GM18508 (cell line): Measurements from ENCODE around the gene NKIRAS1.
"Not testable (repeated sequence)": the region's sequence is repeated elsewhere in the genome, so short reads cannot be mapped to it uniquely, and the experiment has no call there.

Experiments used
- ATAC-seq: cut with Tn5 transposase; IDR thresholded peaks from one replicate; pipeline ENCODE4 v1.9.1; 2021; ENCODE audit warnings: moderate number of reproducible peaks; ENCODE audit not compliant: insufficient read depth, unreplicated experiment

NKIRAS1 gene

DNA sequence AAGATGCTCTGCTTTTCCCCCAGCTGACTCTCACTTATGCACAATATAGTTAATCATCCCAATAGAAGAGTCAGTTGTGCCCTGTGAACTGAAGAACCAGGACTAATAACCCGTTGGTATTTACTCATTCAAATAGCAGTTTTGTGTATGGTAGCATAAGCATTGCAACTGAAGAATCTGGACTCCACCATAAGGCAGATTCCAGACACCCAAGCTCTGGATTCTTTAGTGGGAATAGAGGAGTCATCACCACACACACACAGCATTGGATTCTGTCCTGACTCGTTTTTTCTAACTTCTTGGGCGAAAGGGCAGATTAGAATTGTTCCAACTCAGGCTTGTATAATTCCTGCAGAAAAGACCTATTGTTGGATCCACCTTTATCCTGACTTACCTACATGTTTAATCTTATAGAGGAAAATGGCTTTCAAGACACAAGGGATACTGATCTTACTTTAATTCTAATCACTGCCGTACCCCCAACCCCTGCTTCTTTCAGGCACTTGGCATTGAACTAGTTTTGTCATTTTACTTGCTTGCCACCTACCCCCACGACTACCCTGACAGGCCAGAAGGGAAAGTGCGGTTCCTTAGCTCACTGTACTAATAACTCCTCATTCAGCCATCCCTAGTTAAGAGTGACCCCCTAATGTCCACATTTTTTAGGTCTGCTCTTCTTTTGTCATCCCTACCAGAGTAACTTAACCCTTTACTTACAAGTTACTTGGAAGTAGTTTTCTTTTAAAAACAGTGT, 42.3 kb downstream of the NKIRAS1 start:
- ATAC-seq = no peak

DNA sequence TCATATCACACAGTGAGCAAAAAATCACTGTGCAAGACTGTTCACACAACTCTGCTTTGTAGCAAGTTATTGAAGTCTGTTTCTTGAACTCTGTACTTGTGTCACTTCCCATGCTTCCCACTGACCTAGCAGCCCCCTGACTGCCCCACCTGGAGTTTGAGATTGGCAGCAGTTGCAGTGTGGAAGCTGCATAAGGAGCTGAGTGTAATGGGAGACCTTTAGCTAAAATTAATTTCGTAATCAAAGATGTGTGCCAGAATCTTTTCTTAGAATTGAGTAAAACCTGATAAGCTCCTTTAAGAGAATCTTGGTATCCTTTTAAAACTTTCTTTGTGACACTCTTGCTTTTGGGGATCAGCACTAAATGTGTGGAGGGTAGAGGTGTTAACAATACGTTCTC, 42.8 kb downstream of the NKIRAS1 start:
- ATAC-seq = no peak

DNA sequence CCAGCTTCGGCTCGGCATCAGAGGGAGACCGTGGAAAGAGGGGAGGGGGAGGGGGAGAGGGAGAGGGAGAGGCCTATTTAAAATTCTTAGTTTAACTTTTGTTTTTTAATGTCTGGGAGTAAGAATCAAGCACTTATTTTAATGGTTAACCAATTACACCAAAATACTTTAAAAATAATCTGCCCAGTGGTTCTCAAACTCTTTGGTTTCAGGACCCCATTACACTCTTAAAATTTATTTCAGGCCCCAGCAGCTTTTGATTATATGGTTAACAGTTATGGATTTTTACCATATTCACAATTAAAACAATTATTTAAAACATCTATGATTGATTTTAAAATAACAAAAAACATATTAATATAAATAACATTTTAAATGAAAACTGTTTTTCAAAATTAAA, 44.5 kb downstream of the NKIRAS1 start:
- no peak for ATAC-seq

DNA sequence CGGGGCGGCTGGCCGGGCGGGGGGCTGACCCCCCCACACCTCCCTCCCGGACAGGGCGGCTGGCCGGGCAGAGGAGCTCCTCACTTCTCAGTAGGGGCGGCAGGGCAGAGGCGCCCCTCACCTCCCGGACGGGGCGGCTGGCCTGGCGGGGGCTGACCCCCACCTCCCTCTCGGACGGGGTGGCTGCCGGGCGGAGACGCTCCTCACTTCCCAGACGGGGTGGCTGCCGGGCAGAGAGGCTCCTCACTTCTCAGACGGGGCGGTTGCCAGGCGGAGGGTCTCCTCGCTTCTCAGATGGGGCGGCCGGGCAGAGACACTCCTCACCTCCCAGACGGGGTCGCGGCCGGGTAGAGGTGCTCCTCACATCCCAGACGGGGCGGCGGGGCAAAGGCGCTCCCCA, 45.4 kb downstream of the NKIRAS1 start:
- ATAC-seq = not testable (repeated sequence)

DNA sequence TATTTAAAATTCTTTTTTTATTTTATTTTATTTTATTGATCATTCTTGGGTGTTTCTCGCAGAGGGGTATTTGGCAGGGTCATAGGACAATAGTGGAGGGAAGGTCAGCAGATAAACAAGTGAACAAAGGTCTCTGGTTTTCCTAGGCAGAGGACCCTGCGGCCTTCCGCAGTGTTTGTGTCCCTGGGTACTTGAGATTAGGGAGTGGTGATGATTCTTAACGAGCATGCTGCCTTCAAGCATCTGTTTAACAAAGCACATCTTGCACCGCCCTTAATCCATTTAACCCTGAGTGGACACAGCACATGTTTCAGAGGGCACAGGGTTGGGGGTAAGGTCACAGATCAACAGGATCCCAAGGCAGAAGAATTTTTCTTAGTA, 46.1 kb downstream of the NKIRAS1 start:
- not testable (repeated sequence) for ATAC-seq

DNA sequence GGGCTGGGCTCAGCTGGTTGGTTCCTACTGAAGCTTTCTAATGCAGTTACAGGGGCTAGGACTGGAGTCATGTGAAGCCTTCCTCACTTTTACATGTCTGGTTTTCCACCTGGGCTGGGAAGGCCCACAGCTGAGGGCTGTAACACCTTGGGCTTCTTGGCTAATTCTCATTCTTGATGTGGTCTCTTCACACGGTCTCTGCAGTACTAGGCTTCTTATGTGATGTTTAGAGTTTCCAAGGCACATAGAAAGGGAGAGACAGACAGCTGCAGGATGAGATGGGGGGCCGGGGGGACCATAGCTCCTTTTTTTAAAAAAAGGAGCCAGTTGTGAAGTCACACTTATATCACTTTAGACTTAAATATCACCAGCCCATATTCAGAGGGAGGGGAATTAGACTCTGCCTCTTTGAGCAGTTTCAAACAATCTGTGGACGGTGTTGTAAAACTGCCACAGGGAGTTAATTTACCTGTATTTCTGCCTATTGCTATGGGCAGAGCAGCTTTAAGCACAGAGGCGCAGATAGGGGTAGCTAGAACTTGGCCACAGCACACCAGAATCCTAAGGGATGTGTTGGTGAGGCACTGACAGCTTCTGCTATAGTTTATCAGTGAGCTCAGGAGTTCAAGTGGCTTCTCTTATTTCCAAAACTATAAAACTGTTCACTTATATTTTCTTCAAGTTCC, 46.7 kb downstream of the NKIRAS1 start:
- no peak for ATAC-seq

DNA sequence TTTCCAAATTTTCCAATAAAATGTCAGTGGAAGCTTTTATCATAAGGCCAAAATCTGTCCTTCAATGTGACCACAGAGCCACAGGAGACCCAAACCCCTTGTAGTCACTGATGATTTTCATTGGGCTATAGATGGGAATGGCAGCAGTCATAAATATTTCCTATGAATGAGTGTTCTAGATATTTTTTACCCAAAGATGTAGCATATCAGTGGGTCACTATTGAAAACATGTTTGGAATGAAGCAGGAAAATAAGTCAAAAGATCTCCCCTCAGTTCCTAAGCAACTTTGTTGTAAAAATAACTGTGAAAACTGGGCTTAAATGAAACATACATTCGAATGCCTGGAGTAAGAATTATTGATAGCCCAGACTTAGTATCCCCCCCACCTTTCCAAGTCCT, 49.0 kb downstream of the NKIRAS1 start:
- ATAC-seq = no peak

DNA sequence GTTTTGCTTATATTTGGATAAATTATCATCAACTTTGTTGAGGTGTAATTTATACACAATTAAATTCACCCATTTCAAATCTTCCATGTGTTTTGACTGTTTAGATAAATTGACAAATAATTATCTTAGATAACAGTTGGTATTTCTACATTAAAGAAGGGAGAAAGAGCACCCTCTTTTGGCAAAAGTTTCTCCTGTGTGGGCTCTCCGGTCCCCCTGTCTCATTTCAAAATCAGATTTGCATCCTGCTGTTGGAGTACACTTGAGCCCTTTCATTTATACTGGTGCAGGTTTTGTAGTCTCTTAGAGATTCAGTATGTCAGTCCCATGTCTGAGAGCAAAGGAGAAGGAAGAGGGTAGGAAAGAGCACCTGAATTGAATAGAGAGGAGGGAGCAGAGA, 49.4 kb downstream of the NKIRAS1 start:
- ATAC-seq = no peak

DNA sequence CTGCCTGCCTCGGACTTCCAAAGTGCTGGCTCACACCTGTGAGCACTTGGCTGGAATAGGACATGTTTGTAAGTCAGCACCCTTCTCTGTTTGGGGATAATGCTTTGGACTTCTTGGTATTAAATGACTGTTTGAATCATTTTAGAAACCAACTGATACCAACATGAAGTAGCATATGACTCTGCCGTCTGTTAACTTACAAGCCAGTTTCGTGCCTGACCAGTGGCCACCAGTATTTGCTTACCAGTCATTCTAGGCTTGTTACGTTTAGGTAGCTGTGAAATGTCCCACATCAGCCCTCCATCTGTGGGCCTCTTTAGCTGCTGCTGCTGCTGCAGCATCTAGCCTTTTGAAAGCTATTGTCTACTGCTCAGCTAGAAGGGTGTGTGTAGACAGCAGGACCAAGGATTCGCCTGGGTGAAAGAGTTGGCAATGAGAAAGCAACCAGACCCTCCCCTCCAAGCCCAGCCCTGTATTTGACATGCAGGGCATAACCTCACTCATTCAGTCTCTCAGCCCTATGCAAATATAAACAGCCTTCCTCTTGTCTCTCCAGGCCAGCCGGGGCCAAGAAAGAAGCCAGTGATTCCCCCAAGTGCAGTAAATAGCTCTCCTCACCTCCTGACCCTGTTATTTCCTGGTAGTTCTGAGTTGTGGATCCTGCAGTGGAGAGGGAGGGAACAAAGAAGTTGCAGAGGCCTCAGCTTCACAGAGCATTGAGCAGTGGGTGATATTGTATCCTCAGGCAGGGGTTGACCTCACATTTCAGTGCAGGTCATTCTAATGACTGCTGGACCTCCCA, 51.0 kb downstream of the NKIRAS1 start:
- peak; percentile 74 for ATAC-seq

DNA sequence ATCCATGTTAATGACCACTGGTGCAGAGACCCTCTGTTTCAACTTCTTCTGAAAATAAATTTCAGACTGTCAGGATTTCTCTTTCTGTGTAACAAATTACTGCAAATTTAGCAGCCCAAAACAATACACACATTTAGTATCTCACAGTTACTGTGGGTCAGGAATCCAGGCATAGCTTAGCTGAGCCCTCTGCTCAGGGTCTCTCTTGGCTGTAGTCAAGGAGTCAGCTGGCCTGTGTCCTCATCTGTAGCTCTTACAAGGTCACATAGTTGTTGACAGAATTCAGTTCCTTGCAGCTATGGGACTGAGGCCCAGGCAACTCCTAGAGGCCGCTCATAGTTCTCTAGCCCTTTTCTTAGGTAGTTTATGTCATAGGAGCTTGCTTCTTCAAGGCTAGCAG, 51.9 kb downstream of the NKIRAS1 start:
- ATAC-seq = no peak

DNA sequence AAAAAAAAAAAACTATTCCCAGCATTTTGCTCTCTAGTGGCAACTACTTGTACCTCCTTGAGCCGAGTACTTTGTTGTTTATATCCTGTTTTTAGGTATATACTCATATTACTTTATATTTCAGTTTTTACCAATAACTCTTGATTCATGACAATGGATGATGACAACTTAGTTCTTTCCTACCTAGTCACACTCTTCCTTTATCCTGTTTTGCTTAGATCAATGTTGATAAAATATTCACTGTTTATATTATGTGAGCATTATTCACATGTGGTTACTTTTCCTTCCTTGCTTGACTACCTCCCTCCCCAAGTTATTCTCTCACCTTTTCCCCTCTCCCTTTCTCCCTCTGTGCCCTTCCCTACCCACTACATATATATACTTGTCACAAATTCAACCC, 53.7 kb downstream of the NKIRAS1 start:
- ATAC-seq = no peak

DNA sequence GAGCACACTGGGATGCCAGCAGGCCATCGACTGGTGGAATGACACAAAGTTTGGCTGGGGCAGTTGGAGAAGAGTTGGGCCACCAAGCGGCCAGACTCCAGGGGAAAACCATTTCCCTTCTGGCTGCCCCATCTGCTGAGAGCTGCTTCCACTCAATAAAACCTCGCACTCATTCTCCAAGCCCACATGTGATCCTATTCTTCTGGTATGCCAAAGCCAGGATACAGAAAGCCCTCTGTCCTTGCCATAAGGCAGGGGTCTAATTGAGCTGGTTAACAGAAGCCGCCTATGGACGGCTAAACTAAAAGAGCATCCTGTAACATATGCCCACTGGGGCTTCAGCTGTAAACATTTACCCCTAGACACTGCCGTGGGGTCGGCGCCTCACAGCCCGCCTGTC, 55.1 kb downstream of the NKIRAS1 start:
- ATAC-seq = no peak

DNA sequence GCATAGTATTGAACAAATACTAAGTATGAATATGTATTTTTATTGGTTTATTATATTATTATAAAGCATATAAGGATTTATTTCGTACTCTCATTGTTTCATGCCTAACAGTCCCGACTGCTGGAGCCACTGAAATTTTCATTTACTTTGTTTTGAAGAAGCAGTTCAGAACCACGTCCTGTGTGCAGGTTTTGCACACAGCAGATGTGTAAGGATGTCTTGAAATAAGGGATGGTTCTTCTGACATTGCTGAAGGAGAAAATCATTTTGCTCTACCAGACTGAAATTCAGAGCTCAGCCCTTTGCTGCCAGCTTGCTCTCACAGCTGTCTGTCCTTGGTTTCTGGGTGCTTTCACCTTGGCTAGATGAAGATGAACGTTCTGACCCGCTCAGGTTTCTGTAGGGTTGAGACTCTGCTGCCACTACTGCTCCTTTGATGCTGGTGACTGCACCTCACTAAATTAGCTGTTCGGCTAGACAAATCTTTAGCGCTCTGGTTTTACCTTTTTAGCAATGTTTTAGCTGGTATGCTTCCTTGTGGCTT, 56.9 kb downstream of the NKIRAS1 start:
- ATAC-seq = no peak

DNA sequence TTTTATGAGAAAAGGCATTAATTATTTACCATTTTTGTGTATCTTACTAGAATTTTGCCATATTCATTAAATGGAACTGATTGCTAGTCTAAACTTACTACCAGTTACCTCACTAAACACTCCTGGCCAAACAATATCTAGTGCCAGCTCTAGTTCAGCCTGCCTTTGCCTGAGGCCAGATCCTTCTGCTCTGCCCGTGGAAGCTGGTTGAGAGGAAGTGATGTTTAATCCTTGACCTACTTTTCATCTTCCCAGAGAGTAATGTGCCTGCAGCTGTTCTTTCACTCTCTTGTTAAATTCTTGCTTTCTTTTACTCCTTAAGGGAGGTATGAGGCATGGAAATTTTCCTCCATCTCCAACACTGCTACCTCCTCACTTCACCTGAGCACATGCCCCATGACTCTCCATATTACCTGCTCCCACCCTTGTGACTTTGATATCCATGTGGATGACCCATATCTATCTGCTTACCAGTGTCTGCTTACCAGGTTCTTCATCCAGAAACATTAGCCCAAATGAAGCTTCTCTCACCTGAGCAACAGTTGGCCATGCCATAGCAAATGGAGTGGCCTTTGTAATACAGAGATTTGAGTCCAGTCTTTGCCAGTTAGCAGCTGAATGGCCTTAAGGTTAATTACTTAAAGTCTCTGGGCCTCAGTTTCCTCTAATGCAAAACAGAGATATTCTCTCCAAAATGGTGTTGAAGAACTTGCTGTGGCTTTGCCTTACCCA, 57.6 kb downstream of the NKIRAS1 start:
- no peak for ATAC-seq

DNA sequence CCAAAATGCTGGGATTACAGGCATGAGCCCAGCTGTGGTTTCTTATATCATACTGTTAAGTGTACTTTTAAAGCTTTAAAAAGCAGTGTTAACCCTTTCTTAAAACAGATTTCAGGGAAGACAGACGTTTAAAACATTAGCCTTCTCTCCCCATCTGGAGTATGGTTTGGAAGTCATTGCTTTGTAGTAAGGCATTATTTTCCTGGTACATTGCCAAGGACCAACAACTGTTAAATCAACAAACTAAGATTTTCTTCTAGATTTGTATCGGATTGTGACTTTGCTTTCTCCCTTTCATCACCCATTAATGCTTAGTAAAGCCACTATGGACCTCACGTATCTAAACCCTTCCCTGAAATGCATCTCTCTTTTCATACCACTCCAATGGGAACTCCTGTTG, 60.5 kb downstream of the NKIRAS1 start:
- ATAC-seq = no peak

DNA sequence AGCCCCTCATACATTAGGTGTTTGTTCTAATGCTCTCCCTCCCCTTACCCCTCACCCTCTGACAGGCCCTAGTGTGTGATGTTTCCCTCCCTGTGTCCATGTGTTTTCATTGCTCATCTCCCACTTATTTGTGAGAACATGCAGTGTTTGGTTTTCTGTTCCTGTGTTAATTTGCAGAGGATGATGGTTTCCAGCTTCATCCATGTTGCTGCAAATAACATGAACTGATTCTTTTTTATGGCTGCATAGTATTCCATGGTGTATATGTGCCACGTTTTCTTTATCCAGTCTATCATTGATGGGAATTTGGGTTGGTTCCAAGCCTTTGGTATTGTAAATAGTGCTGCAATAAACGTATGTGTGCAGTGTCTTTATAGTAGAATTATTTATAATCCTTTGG, 67.3 kb downstream of the NKIRAS1 start:
- not testable (repeated sequence) for ATAC-seq

DNA sequence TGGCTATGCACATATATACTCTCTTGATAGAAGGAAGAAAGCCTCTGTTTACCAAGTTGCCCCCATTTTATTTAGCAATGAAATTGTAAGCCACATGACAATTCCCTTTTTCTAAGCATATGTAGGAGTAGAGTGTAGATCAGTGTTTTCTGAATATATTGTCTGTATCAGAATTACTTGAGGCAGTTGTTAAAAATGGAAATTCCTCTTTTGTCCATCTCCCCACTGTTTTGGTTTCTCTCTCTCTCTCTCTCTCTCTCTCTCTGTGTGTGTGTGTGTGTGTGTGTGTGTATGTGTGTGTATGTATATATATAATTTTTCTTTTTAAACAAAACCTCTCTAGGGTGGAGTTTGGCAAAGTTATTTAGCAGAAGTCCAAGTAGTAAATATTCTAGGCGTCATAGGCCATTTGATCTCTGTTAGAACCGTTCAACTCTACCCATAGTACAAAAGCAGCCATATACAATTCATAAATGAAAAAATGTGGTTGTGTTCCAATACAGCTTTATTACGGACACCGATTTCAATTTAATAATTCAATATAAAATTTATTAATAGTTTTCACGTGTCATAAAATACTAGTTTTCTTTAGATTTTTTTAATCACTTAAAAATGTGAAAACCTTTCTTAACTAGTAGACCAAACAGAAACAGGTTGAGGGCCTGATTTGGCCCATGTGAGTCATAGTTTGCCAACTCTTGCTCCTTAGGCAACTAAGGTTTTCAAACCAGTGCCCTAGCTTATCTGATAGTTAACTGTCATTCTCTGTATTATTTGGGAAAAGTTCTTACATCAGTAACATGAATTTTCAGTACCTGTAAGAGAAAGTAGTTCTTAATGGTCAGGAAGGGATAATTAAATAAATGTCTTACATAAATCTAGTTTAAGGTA, 71.2 kb downstream of the NKIRAS1 start:
- ATAC-seq = no peak

DNA sequence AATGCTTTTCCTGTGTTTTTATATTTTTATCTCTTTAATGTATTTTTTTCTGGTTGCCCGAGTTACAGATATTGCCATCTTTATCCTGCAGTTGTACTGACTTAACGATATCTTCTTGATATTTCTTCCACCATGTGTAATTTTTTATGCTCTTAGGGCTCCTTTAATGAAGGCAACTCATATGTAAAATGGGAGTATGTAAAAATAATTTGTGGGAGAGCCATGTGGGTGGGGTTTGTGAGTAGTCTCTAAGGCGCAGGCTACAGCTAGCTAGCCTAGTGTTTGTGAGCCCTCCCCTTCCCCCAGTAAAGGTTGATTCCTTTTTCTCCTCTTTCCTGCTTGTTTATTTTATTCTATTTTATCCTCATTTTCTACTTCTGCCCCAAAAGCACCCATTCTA, 72.9 kb downstream of the NKIRAS1 start:
- no peak for ATAC-seq
